NCI-H1417 treated with DMSO at 0.1 percent for 48 hours (cell line): ENCODE results near the gene TMEM144.
"Not testable (repeated sequence)": the region's sequence is repeated elsewhere in the genome, so short reads cannot be mapped to it uniquely, and the experiment has no call there.

ENCODE experiments used
- DNase-seq: peaks from one replicate; lab custom pipeline; 2025; lab: John Stamatoyannopoulos, UW

The TMEM144 gene

DNA sequence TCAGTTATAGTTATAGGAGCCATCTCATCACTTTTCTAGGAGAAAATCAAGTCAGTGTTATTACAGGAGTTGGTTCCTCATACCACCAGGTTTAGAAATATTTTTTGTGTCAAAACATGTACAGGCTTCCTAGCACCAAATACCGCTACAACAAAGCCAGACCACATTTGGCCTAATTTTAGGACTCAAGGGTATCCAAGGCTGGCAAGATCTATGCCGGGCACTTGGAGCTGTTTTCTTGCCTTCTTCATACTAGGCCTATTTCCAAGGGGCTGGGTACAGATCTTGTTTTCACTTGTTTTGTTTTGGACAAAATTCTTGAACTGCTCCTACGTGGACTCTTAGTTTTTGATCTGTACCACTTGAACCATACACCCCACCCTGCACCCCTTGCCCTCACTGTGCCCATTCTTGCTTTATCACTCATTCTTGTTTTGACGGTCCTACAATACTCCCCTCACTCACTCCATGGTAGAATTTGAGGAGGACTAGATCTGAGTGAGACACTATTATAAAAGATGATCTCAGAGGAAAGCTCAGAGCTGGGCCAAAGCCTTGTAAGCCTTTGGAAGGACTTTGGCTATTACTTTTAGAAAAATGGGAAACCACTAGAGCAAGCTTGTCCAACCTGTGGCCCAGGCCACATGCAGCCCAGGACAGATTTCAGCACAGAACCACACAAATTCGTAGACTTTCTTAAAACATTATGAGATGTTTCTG is 17.7 kb upstream of the TMEM144 start:
- no peak for DNase-seq

DNA sequence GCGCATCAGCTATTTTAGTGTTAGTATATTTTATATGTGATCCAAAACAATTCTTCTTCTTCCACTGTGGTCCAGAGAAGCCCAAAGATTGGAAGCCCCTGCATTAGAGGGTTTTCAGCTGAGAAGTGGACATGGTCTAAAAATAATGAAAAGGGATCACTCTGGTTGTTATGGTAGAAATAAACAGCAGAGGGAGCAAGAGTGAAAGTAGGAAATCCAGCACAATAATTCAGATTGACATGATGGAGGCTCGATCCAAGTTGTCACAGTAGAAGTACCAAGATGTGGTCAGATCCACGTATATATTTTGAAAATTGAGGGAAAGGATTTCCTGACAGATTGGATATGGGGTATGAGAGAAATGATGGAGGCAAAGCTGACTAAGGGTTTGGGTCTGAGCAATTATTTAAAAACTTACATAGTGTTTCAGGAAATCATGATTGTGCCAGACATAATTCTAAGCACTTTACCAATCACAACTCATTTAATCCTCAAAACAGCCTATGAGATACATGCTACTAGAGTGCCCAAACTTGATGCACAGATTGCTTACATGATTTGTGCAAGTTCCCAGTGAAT is 17.0 kb upstream of the TMEM144 start:
- DNase-seq, result no peak

DNA sequence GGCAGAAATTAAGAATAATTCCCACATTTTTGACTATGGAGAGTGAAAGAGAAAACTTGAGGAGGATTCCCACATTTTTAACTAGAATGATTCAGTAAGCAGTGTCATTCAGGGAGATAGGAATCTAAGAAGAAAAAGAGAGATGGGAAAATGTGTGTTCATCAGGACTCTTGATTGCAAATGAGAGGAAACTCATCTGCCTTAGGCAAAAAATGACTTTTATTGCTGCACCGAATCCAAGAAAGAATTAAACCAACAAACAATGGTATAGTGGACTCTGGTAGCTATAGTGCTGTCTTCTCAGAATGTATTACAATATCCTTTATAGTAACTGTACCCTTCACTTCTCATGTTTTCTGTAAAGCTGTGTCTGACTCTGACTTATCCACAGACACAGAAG is 15.0 kb upstream of the TMEM144 start:
- no peak for DNase-seq

DNA sequence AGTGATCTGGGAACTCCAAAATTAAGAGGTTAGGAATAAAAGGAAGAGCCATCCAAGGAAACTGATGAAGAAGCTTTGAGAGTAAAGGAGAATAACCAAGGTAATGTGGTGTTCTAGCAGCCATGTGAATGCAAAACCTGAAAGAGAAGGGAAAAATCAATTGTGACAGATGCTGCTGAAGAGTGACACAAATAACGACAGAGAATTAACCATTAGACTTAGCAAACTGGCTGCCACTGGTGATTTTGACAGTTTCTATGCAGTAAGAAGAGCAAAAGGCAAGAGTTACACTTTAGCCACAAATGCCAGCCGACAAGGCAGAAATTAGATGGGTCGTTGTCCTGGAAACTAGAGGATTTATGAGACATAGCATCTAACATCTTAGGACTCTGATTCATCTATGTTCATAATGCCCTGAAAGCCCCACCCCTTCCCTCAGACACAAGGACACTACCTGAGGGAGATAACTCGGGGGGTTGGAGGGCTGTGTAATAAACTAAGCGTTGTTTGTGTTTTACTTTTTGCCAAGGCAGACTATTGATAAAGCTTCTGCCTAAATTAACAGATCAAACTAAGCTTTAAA is 13.0 kb upstream of the TMEM144 start:
- no peak for DNase-seq

DNA sequence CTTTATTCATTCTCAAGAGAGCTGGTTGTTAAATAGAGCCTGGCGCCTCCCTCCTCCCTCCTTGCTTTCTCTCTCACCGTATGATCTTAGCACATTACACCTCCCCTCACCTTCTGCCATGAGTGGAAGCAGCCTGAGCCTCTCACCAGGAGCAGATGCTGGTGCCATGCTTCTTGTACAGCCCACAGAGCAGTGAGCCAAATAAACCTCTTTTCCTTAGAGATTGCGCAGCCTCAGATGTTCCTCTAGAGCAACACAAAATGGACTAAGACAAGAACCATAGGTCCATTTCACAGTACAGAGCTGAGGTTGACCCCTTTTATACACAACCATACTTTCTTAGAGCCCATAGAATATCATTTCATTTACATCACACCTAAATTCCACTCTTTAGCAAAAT is 10.1 kb upstream of the TMEM144 start:
- DNase-seq, result no peak

DNA sequence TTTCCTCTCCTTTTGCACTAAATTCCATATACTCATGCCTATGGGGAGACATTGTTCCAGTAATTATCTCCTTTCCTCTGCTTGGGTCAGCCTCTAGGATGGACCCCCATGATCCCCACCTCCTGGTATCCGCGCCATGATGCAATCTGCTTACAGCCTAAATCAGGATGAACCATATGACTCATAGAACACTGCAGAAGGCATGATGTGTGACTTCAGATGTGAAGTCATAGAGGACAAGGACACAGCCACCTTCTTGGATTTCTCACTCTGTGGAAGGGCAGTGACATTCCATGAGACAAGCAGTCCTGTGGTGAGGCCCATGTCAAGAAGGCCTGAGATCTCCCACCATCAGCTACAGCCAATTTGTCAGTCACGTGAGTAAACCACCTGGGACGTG is 9.0 kb upstream of the TMEM144 start:
- no peak for DNase-seq

DNA sequence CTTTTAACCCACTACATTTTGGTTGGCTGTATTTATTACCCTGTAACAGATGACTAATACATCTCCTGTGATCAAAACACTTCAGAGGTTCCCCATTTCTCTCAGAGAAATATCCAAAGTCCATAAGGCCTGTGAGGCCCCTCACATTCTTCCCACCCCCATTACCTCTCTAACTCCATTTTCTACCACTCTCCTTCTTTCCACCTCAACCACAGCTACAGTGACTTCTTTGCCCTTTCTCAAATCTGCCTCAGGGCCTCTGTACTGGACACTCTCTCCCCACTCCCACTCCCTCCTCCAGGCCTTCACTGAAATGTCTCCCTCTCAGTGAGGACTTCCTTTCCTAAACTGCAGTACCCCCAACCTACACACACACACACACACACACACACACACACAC is 8.4 kb upstream of the TMEM144 start:
- no peak for DNase-seq

DNA sequence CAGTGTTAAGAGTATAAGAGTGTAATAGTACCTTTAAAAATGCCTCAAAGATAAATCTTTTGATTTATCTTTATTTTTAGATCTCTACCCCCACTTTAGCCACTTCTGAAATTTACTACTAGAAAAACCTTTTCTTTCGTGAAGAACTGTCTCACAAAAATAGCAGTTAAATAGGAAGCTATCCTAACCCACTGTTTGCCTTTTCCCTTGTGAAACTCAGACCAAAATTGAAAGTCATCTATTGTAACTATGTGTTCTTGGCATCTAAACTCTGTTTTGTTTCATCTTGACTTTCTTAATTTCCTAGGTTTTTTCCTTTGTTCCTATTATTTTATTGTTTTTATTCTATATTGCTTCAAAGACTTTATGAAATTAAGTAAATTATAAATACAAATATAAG is 7.8 kb upstream of the TMEM144 start:
- no peak for DNase-seq

DNA sequence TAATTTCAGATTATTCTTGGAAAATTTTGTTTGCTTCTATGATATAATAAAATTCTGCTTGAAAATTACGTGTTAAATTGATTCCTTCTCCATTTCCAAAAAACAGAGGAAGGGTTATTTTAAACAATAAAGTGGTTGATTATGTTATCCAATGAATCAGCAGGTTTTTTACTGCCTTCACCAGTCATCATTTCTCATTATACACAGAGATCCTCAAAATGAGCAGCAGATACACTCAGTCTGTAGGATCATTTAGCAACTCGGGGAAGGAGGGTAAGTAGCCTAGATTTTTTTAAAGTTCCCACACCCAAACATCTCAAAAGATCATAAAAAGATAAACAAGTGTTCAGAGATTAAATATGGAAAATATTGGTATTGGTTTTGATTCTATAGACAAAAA is 6.8 kb upstream of the TMEM144 start:
- no peak for DNase-seq

DNA sequence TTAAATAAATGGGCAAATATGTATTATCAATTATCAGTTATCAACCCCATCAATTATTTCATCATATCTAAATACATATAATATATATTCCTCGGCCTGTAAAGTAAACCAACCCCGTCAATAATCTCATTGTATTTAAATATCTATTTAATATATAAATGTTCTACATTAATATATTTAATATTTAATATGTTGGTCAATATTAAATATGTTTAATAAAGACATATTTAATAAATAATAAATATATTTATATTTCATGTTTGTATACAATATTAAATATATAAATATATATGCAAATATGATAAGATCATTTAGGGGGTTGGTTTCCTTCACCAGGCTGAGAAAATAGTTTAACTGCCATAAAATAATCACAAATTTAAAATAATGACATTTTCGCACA is 6.4 kb upstream of the TMEM144 start:
- DNase-seq, result no peak

DNA sequence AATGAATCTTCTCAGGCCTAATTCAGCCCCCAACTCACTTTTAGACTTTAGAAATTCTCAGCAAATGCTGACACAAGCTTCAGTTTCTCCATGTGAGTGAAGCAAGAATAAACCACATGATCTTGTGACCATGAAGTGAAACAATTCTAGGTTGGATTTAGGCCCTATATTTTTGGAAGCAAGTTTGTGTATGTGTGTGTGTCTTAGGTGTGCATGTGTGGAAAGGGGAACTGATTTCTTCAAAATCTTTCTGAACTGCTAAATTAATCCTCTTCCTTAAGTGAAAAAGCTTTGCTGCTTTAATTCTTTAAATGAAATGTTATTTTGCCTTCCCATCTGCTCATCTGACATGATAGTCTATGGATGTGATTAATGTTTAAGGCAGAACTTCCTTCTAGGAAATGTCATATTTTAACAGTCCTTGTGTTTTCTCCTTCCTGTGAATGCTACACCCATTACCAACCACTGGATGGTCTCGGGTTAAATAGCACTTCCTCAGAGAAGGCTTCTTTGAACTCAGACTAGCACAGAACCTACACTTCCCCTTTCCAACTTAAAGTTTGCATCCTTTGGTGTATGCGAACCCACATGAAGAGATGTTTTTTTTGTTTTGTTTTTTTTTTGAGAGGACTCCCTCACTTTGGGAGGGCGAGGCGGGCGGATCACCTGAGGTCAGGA is 1.2 kb upstream of the TMEM144 start:
- no peak for DNase-seq

DNA sequence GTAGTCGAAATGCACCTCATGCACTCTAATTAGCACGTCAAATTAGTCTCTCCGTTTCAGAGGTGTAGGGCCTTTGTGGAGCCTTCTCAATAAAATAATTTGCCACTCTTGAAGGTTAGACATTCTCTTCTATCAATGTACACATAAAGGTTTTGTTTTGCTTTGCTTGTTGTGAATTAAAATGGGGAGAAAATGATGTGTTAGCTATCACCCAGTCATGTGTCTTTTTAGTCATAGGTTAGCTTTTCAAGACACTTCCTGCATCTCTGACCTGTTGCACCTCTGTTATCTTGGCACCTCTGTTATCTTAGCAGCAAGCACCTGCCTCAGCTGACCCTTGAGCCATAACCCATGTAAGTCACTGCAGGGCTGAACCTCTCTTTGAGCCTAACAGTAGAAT is 936 bp downstream of the TMEM144 start:
- no peak for DNase-seq

DNA sequence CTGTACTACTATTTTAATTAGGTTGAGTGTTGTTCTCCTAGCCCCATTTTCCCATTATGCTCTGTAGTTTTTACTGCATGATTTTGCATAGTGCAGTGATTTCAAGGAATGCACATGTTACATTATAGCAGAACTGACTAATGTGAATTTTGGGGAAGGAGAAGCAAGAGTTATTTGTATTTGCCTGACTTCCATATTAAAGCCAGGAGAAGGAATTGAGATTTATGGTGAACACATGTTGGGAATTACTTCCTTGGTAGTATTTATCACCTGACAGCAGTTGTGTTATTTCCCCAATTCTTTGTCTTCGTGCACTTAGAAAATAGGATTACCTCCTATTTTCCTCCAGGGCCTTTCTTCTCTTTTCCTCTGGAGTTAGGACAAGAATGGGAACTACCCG is 3.2 kb downstream of the TMEM144 start:
- no peak for DNase-seq

DNA sequence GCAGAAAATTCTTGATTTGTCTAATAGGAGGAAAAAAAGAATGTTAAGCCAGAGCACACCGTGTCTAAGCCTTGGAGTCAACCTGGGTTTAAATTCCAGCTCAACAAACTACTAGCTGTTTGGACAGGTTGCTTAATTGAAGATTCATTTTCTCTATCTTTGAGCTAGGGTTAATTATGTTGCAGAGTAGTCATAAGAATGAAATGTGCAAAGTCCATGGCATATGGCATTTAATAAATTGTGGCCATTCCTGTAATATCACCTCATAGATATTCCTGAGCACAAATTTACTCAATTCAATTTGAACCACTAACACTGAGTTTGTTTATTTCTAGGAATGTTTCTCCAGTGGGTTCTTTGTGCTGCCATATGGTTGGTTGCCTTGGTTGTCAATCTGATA is 4.6 kb downstream of the TMEM144 start:
- DNase-seq, result no peak

DNA sequence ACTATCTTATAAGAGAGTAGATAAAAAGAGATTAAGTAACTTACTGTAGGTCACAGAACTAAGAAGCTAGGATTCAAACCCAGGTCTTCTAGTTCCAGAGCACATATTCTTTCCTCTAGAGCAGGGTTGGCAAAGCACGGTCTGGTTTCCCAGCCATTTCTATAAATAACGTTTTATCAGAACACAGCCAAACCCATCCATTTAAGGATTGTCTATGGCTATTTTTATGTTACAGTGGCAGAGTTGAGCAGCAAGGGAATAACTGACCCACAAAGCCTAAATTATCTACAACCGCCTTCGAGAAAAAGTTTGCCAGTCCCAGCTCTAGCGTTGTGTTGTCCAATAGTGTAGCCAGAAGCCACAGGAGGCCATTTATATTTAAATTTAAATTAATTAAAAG is 7.5 kb downstream of the TMEM144 start:
- DNase-seq, result no peak

DNA sequence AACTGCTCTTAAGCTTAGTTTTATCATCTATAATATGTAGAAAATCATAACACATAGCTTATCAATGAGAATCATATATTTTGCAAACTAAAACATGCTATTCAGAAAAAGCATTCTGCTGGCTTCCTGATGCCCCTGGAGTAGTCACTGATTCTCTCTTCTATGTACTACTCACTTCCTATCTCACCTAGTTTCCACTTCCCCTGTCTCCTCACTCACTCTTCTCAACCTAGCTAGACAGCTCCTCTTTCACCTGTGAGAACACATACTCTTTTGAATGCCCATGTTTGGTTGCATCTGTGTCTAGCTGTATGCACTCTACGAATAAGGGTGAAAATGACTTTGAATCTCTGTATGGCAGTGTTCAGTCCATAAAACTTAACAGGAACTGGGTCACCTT is 9.3 kb downstream of the TMEM144 start:
- no peak for DNase-seq

DNA sequence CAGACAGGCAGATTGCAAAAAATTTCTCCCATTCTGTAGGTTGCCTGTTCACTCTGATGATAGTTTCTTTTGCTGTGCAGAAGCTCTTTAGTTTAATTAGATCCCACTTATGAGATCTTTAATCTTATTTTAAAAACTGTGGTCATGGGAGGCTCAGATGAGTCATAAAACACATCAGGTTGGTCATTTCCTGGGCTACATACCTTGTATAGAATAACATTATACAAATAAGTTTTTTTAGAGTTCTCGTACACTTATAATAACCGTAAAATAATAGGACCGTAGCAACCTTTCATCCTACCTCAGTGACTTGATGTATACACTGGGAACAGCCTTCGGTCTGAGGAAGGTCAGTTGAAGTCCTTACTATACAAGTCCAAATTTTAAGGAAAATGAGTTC is 14.0 kb downstream of the TMEM144 start:
- not testable (repeated sequence) for DNase-seq

DNA sequence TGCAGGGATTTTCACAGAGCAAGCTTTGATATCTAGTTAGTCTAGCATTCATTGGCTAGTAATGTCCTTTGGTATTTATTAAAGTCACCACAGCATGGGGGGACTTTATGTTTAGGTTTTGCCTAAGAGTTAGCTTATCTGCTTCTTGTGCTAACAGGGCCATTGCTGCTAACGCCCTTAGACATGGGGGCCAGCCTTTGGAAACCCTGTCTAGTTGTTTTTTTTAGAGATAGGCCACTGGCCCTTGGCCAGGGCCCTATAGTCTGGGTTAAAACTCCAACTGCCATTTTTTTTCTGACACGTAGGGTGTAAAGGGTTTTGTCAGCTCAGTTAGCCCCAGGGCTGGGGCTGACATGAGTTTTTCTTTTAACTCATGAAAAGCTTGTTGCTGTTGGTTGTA is 14.7 kb downstream of the TMEM144 start:
- DNase-seq, result not testable (repeated sequence)

DNA sequence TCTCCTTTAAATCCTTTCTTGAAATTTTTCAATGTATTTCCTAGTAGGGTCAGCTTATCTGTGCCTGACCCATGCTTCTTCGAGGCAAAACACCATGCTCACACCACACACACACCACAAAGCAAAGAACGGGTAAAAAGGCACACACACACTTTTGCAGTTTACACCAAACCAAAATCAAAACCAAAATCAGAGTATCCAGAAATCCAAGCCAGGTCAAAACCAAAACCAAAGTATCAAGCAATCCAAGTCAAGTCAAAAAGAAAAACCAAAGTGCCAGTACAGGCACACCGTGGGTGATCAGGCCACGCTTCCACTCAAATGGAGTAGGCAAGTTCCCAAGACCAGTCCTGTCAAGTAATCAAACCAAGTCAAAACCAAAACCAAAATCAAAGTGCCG is 17.6 kb downstream of the TMEM144 start:
- not testable (repeated sequence) for DNase-seq

DNA sequence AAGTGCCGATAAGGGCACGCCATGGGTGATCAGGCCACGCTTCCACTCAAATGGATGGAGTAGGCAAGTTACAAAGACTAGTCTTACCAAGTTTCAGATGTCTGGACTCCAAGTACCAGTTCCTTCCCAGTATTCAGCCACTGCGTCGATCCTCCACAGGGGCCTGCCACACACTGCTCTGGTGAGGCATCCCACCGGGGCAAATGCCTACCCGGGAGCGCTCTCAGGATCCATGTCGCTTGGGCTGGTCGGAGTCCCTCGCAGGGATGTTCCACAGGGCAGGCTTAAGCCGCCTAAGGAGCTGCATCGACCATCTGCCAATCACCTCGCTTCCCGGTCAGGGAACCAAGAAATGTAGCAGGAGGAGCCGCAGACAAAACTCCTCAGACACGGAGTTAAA is 18.1 kb downstream of the TMEM144 start:
- DNase-seq, result not testable (repeated sequence)

DNA sequence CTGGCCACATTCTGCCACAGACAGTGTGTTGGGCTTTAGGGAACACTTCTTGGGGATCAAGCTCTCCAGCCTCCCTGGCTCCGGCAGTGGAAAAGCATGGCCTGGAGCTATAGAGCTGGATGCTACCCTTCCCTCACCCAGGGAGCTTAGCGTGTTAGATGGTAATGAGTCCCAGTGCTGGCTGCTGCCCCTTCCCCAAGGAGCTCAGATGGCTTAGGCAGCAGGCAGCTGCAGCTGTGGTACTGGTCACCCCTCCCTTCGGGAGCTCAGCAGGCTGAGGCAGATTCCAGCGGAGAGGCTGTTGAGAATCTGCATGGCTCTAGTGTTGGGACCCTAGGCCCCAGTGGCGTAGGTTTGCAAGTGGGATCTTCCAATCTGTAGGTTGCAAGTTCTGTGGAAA is 19.5 kb downstream of the TMEM144 start:
- DNase-seq, result no peak

DNA sequence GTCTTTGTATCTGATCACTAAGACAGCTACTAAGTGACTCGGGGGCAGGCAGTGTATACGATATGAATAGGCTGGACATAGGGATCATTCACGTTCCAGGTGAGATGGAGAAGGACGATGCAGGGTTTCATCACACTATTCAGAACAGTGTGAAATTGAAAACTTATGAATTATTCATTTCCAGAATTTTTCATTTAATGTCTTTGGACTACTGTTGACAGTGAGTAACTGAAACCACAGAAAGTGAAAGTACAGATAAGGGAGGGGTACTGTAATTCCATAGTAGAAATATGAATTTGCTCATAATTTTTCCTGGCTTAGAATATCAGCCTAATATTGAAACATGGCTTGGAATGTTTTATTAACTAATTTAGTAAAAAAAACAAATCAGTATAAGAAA is 24.4 kb downstream of the TMEM144 start:
- no peak for DNase-seq

DNA sequence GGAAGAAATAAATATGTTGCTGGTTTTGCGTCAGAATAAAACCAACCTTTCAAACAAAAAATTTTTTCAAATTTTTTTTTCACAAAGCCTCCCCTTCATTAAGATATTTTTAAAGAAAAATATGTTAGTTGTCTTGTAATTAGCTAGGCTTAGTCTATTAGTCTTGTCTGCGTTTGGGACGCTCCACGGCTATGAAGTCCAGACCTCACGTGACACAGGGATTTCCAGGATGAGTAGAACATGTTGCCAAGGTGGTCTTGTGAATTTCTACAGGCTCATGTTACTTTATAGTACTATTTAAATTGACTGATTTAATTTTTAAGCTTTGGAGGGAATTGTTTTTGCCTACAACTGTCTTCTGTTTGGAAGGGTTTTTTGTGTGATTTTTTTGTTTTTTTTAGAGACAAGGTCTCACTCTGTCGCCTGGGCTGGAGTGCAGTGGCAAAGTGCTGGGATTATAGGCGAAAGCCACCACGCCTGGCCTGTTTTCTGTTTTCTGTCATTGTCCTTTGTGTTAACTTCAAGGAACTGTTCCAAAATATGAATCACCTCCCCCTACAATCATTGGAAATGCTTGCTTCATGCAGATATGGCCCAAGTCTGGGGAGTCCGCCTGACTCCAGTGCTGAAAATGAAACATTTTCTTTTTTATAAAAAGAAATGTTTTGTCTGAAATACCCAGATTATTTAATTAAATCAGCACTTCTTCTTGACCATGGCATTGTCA is 26.2 kb downstream of the TMEM144 start:
- no peak for DNase-seq
